Measurements from ENCODE around the gene FYB2.

FYB2 gene

GRCh38 chr1:56819387-56819899 is at the start of gene FYB2:
TSS of gene FYB2 (minus strand) at chr1:56819404. CDS start at chr1:56819290, 114 bp downstream.
- DNase-seq (ENCODE audit: low read depth), result no peak

GRCh38 chr1:56868761-56869160 is 49.6 kb upstream of the FYB2 start:
- DNase-seq (ENCODE audit: low read depth), result no peak

DNA sequence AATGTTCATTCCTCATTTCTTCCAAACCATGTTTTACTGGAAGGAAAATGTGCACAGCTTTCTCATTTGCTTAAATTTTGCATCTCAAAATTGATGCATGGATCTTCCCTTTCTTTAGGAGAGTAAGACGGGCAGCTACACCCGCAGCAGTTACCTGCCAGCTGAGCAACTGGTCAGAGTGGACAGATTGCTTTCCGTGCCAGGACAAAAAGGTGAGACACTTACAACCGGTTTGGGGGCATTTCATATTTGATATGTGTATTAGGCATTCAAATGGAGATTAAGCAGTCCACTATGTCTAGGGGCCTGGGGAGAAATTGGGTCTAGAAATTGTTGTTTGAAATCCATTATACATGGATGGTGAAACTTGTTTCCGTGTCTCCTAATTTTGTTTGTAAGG is 48.3 kb upstream of the FYB2 start:
- DNase-seq (ENCODE audit: low read depth), result no peak

DNA sequence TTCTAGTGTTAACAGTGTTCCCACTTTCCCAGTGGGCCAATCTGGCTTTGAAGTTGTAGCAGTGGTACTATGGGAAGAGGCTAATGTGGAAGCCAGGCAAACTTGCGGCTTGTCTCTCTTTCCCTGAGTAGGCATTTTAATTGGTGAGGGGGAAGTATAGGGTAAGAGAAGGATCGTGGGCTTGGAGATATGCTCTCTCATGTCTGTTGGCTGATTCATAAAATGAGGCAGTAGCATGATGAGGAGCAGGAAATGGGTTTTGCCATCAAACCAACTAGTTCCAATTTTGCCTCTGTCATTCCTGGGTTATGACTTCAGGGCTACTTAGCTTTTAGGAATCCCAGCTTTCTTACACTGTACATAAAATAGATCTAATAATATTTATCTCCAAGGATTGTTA is 47.5 kb upstream of the FYB2 start:
- DNase-seq (ENCODE audit: low read depth), result no peak

GRCh38 chr1:56864430-56864829 is 45.2 kb upstream of the FYB2 start:
- DNase-seq (ENCODE audit: low read depth), result no peak

GRCh38 chr1:56863265-56863992 is 44.2 kb upstream of the FYB2 start:
- no peak for DNase-seq (ENCODE audit: low read depth)

DNA sequence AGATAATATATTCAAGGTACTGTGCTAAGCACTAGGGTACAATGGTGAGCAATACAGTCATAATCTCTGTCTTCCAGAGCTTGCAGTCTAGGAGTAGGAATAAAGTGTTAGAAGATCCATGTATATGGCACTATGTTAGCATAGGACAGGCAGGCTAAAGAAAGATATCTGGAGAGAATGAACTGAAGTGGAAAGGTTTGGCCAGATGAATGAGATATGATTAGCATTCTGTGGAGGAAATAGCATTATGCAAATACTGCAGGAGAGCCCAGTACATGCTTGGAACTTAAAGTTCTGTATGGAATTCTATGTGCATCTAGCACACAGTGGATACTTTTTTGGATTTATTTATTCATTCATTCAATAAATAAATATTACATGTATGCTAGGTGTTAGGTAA is 40.1 kb upstream of the FYB2 start:
- DNase-seq (ENCODE audit: low read depth), result no peak

DNA sequence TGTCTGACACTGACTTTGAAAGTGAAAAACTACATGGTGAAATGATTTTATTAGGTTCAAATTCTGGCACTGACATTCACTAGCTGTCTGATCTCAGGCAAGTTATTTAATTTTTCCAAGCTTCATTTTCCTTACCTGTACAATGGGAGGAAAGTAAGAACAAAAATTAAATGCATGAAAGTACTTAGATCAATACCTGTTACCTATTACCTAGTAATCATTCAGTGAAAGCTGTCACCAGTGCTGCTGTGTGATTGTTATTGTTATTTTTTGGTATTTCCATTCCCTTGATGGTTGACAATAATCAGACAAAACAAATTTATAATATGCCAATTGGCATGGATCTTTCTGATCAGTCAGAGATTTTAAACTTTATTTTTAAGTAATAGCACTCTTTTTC is 37.0 kb upstream of the FYB2 start:
- DNase-seq (ENCODE audit: low read depth), result no peak

GRCh38 chr1:56855190-56855589 is 36.0 kb upstream of the FYB2 start:
- no peak for DNase-seq (ENCODE audit: low read depth)

GRCh38 chr1:56854521-56855099 is 35.4 kb upstream of the FYB2 start, which contains the start of gene C8A:
TSS of gene C8A (plus strand) at chr1:56854797. CDS start at chr1:56854902, 105 bp downstream.
- DNase-seq (ENCODE audit: low read depth), result no peak

DNA sequence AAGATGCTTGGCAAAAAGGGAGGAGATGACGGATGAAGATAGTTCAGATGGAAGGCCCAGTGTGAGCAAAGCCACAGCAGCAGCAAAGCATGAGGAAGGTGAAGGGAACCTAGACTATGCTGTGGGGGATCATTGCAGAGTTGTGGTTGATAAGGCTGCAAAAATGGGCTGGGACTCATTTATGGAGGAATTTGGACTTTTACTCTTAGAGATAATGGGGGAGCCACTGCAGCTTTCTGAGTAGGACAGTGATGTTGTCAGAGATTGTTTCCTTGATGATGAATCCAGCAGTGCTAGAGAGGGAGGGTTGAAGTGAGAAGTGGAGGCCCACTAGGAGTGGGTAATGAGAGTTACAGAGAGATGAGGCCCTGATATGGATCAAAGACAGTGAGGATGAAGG is 33.3 kb upstream of the FYB2 start:
- no peak for DNase-seq (ENCODE audit: low read depth)

- no peak for DNase-seq (ENCODE audit: low read depth)
Observed at GRCh38 chr1:56850922-56851321, 31.7 kb upstream of the FYB2 start.

DNA sequence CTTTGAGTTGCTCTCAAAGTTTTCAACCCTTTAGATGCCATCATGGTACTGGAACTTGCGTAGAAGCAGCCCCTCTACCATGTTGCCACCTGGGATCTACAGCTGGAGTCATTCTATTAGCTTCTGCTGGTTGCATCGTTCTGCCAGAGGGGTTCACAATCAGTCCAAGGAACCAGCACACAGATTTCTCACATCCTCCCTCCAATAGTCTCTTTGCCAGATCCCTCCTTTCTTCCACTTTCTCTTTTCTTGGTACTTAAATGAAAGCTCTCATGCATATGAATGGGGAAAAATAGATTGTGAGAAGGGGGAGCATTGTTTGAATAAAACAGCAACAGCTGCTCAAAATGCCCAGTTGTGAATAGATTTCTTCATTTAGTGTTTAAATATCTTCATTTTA is 31.2 kb upstream of the FYB2 start:
- DNase-seq (ENCODE audit: low read depth), result no peak

- no peak for DNase-seq (ENCODE audit: low read depth)
Observed at GRCh38 chr1:56849750-56850149, 30.5 kb upstream of the FYB2 start.

GRCh38 chr1:56845343-56845742 is 26.1 kb upstream of the FYB2 start:
- no peak for DNase-seq (ENCODE audit: low read depth)

- no peak for DNase-seq (ENCODE audit: low read depth)
Observed at GRCh38 chr1:56844545-56845136, 25.4 kb upstream of the FYB2 start.

DNA sequence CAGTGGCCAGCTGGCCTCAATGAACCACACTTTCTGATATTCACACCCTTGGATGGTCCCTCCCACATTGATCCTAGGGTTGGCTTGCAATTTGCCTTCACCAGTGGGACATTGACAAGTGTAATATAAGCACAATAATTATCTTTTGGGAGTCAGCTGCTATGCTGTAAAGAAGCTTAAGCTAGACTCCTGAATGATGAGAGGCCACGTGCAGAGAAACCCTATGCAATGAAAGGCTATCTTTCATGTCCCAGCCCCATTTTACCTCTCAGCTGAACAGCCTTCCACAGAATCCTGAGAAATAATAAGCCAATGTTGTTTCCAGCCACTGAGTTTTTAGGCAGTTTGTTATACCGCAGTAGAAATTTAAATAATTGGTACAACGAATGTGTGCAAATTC is 24.3 kb upstream of the FYB2 start:
- no peak for DNase-seq (ENCODE audit: low read depth)

DNA sequence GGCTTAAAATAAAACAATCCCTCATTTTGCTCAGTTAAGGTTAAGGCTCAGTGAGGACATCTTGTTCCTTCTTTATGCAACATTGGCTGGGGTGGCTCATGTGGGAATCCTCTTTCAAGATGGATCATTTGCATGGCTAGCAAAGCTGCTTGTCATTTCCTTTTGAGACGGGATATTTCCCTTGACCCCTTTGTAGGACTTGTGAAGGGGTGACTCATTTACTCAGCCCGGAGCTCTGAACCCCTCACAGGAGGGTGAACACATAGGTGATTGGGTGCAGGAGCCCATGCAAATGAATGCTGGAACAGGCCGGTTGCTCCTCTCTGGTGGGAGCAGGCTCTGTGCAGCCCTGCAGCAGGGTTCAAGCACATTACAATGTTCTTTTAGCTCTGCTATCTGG is 19.6 kb upstream of the FYB2 start:
- no peak for DNase-seq (ENCODE audit: low read depth)

DNA sequence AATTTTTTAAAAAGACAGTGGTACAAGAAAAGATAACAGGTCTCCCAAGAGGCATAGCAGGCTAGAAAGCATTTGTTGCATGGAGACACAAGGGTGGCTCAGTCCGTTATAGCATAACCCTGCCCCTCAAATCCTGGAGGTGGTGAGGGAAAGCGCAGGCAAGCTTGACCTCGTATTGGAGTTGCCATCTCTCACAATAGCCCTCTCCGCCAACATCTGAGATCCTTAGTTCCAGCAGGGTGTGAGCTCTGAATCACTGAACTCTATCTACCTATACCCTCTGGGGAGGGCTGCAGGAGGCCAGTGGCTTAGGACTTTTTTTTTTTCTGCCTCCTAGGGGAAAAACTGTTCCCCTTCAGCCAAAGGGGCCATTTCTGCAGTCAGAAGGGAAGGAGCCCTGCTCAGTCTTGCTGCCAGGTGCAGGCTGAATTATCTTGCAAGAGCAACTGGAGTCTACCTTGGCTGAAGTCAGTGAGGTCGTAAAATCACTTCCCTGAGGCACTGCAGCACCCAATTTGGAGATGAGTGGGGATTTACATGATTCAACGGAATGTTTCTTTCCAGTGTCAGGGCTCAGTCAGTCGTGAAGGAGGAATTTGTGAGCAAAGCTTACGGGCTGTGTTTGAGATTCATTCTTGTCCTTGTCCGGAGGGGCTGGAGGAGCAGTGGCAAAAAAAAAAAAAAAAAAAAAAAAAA is 18.2 kb upstream of the FYB2 start:
- no peak for DNase-seq (ENCODE audit: low read depth)

DNA sequence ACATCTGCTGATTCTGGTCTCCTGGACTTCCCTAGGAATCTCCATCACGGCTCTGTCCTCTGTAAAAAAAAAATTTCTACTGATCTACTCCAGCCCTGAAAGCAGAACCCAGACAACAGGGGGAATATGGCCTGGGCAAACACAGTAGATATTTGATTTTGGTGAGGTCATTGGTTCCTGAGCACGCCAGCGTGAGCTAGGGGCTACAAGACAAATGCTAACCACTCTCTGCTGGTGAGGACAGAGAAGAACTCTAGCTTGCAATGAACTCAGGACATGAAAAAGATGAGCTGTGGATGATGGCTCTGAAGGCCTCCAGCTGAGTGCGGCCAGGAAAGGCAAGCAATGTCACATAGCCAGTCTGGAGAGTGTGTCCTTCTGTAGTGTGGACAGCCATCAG is 17.2 kb upstream of the FYB2 start:
- DNase-seq (ENCODE audit: low read depth), result no peak

DNA sequence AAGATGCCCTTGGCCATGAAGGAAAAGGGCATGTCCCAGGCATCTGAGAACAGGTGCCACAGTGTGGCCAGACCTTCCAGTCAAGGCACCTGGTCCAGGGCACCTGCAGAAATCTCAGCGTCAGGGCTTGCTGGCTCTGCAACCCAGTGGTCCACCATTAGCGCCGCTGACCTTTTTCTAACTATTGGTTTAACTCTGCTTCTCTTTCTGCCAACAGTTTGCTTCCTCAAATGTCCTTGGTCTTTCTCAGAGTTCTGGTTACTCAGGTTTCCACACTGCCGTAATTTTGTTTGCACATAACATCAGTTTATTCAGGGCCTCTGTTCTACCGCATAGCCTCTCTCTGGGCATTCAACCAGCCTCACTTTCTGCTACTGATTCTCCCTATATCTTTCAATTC is 16.5 kb upstream of the FYB2 start:
- no peak for DNase-seq (ENCODE audit: low read depth)

GRCh38 chr1:56834137-56834900 is 15.1 kb upstream of the FYB2 start:
- no peak for DNase-seq (ENCODE audit: low read depth)
